Measurements from ENCODE around the gene RGL1.

The RGL1 gene

DNA sequence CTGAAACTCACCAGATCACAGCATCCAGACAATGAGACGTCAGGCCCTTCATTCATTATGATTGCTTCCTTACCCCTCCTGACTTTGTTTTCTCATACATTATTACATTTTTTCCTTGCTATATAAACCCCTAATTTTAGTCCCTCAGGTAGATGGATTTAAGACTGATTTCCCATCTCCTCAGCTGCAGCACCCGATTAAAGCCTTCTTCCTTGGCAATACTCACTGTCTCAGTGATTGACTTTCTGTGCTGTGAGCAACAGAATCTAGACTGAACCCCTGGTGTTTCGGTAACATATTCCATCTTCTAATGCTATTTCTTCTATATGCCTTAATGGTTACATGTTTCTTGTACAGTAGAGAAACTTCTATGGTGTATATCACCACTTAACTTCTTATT lies 30.0 kb upstream of the RGL1 start:
- Histone ChIP-seq H3K27me3 (replicated peaks; ENCODE audit: control insufficient read depth, insufficient read depth, low read length) (no peaks in the 10 kb centered on the region), H3K4me3 (replicated peaks; ENCODE audit: low read depth, low read length) (no peak overlapping the region), H3K36me3 (ENCODE audit: control insufficient read depth, insufficient read depth, low read length) (no peaks in the 10 kb centered on the region)
- no peak for TF ChIP-seq CTCF (IDR thresholded peaks at IDR 0.05; ENCODE audit: insufficient read depth, low read length, poor library complexity, severe bottlenecking)
- DNase-seq (ENCODE audit: extremely low read depth, insufficient read length), result no peak

GRCh38 chr1:183776731-183777130 lies 28.2 kb upstream of the RGL1 start:
- no peaks in the 10 kb centered on the region for H3K27me3 ChIP-seq (replicated peaks; ENCODE audit: control insufficient read depth, insufficient read depth, low read length)
- no peak for TF ChIP-seq CTCF (IDR thresholded peaks at IDR 0.05; ENCODE audit: insufficient read depth, low read length, poor library complexity, severe bottlenecking)
- no peaks in the 10 kb centered on the region for H3K36me3 ChIP-seq (ENCODE audit: control insufficient read depth, insufficient read depth, low read length)
- H3K4me3 ChIP-seq (replicated peaks; ENCODE audit: low read depth, low read length), result no peak overlapping the region
- no peak for DNase-seq (ENCODE audit: extremely low read depth, insufficient read length)

- TF ChIP-seq CTCF (IDR thresholded peaks at IDR 0.05; ENCODE audit: insufficient read depth, low read length, poor library complexity, severe bottlenecking), result no peak
- DNase-seq (ENCODE audit: extremely low read depth, insufficient read length), result no peak
- Histone ChIP-seq H3K27me3 (replicated peaks; ENCODE audit: control insufficient read depth, insufficient read depth, low read length) (no peaks in the 10 kb centered on the region), H3K36me3 (ENCODE audit: control insufficient read depth, insufficient read depth, low read length) (no peaks in the 10 kb centered on the region), H3K4me3 (replicated peaks; ENCODE audit: low read depth, low read length) (no peak overlapping the region)
Observed at GRCh38 chr1:183777328-183777727, 27.6 kb upstream of the RGL1 start.

- H3K27me3 ChIP-seq (replicated peaks; ENCODE audit: control insufficient read depth, insufficient read depth, low read length), result no peaks in the 10 kb centered on the region
Observed at GRCh38 chr1:183778045-183778444, 26.9 kb upstream of the RGL1 start.

DNA sequence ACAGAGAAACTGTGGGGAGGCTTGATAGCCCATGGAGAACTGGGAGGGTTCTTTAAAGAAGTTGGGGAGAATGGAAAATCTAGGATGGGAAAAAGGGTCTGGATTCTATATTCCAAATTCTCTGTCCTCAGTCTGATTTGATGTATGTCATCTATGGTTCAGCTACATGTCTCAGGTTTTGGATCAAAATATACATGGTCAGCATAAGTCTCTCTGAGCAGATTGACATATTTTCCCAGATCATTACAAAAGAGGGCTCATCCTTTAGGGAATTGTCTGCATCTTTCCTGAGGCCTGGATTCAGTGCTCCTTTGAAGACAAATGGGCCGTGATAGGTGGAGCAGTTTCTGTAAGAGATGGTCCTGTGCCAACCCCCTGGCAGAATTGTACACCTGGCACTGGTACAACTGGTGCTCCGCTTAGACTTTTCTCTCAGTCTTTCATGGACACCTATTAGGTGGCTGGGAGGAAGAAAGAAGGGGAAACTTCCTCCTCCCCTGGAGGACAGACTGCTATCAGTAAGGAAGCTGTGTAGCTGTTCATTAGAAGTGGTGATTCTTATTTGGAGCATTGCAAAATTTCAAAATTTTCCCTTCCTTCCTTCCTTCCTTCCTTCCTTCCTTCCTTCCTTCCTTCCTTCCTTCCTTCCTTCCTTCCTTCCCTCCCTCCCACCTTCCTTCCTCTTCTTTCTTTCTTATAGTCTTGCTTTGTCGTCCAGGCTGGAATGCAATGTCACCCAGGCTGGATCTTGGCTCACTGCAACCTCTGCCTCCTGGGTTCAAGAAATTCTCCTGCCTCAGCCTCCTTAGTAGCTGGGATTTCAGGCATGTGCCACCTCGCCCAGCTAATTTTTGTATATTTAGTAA lies 26.1 kb upstream of the RGL1 start:
- no peaks in the 10 kb centered on the region for H3K27me3 ChIP-seq (replicated peaks; ENCODE audit: control insufficient read depth, insufficient read depth, low read length)
- no peak overlapping the region for H3K4me3 ChIP-seq (replicated peaks; ENCODE audit: low read depth, low read length)
- no peaks in the 10 kb centered on the region for H3K36me3 ChIP-seq (ENCODE audit: control insufficient read depth, insufficient read depth, low read length)
- no peak for DNase-seq (ENCODE audit: extremely low read depth, insufficient read length)
- TF ChIP-seq CTCF (IDR thresholded peaks at IDR 0.05; ENCODE audit: insufficient read depth, low read length, poor library complexity, severe bottlenecking), result no peak

More at GRCh38 chr1:183778045-183778444, 26.9 kb upstream of the RGL1 start:
- Histone ChIP-seq H3K4me3 (replicated peaks; ENCODE audit: low read depth, low read length) (no peak overlapping the region), H3K36me3 (ENCODE audit: control insufficient read depth, insufficient read depth, low read length) (no peaks in the 10 kb centered on the region)
- no peak for DNase-seq (ENCODE audit: extremely low read depth, insufficient read length)
- no peak for TF ChIP-seq CTCF (IDR thresholded peaks at IDR 0.05; ENCODE audit: insufficient read depth, low read length, poor library complexity, severe bottlenecking)

Data from GM06990 (cell line).